Measurements from ENCODE around the gene P2RY2.
A peak's percentile ranks its signal among the peaks of the same experiment; 100 is the strongest.
"Not testable (repeated sequence)": the region's sequence is repeated elsewhere in the genome, so short reads cannot be mapped to it uniquely, and the experiment has no call there.

P2RY2 gene

DNA sequence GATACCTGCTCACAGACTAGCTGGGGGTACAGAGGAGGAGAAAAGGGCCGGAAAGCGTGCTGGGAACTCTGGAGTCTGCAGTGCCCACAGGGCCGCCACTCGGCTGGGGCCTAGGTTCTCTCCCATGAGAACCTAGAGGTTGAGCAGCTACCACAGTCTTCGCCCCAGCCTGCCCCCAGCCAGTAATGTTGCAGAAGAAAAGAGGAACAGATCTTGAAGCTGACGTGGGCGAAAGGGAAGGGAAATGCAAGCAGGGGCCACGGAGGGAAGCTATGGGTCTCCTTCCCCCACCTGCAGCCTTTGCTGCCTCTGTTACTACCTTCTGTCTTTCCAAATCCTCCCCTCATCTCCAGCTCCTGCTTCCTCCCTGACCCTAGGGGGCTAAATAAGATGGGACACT, 28.8 kb upstream of the P2RY2 start:
- no peak for DNase-seq

DNA sequence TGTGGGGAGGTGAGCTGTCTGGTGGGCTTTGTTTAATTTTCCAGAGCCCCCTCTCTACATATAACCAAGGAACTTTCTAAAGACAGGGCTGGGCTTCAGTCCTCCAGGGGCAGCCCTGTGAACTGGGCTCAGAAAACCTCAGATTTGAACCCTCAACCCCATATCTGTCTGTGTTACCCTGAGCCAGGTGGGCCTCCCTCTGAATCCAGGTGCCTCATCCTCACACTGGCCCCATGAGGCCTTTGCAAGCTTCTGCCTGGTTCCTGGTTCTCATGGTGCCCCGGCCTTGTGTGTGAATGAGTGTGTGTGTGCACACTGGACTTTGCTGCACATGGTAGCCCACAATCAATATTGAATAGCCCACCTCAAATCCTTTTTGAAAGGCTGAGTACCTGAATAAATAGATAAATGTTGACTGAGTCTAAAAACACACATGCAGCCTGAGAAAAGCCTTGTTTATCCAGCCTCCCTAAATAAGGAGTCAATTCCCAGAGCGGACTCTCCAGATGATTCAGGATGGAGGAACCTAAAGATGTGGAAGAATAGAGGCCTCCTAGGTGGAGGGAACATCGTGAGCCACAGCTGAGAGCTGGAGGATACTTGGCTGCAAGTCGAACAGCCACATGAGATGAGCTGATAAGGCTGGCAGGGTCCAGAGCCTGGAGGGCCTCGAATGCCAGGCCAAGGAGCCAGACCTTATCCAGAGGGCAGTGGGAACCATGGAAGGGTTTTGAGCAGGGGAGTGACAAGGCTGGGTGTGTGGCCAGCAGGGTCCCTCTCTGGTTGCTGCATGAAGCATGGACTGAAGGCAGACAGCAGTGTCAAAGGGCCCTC, 28.1 kb upstream of the P2RY2 start:
- no peak for DNase-seq

DNA sequence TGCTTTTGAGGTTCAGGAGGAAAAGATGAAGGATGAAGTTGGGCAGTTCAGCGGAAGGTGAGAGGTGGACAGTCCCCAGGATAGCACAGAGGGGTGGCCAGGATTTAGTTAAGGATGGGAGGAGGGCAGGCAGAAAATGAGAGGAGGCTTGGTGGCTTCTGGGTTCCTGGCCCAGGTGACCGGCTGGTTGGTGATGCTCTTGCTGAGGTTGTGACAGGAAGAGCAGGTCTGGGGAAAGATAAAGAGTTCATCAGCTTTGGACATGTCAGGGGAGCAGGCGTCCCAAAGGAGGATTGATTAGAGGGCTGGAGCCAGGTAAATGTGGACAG, 27.6 kb upstream of the P2RY2 start:
- no peak for DNase-seq

DNA sequence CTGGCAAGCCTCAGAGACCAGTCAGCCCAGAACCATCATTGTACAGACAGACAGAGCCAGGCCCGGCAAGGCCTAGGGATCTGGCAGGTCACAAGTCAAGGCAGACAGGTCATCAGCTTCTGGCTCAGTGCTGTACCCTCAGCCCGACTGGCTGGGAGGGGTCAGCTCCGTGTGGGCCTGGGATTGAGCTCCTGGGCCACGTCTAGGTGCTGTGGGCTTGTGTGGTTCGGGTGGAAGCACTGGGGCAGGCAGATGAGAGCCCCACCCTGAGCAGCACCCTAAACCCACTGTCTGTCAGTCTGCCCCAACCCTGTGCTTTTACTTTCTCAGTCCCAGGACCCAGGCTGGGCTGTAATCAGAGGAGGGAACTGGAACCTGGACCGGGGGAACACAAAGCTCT, 26.9 kb upstream of the P2RY2 start:
- DNase-seq: no peak

DNA sequence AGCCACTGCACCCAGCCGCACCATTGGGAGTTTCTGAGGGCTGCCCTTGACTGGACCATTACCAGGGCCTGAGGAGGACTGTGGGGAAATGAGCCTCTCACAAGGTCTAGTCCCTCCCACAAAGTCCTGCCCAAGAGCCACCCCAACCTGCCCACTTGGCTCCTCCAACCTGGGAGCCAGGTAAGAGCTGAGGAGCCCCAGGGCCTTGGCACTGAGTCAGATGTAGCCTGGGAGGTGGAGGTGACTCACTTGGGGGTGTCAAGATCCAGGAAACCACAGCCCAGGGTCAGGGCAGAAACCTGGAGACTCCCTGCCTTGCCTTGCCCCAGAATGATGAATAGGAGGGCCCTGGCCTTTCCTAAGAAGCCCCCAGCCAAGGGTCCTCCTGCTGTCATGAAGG, 25.8 kb upstream of the P2RY2 start:
- DNase-seq: peak in 1 of 2 donors; percentile 7

DNA sequence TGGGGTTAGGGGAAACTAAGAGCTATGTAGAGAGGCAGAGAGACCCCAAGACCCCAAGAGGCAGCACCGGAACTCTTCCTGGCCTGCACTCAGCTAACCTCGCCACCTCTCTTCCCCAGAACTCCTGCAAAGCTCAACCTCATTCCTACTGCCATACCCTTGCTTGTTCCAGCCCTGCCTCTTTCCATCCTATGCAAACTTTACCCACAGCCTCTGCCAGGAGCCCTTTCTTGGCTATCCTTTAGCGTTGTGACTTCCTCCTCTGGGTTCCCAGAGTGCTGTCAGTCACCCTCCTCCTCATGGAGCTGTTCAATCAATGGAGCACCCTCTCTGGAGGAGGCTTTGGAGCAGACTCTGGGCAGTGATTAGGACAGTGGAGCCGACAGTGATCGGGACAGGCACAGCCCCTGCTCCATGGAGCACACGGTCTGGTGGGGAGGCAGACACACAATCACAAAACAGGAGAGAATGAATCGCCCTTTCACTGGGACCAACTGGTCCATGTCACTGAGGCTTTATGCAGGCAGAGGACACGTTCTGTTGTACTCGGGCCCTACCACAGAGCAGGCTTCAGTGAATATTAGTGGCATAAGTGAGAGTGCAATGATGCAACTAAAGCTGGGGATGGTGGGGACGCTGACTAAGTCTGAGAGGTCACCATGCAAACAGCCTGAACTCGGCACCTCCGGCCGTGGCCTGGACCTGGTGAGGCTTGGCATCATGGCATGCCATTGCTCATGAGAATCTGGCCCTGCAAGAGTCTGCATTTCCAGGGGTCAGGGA, 24.6 kb upstream of the P2RY2 start:
- DNase-seq: no peak

DNA sequence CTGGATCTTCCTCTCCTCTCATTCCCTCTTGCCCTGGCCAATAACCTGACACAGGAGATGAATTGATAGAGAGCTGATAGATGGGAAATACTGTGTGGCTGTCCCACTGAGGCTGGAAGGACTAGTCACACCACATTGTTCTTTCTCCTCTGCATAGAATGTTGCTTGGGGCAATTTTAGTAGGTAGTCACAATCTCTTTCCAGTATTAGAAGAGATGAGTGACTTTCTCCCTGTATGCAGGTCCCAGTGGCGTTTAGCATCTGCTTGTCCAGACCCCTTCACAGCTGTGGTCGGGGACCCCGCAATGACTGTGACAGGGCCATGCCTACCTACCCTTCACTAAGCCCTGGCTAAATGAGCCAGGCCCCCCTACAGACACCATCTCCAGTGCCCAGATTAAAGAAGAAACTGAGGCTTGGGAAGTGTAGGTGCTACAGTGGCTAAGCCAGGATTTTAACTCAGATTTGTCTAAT, 24.0 kb upstream of the P2RY2 start:
- no peak for DNase-seq

DNA sequence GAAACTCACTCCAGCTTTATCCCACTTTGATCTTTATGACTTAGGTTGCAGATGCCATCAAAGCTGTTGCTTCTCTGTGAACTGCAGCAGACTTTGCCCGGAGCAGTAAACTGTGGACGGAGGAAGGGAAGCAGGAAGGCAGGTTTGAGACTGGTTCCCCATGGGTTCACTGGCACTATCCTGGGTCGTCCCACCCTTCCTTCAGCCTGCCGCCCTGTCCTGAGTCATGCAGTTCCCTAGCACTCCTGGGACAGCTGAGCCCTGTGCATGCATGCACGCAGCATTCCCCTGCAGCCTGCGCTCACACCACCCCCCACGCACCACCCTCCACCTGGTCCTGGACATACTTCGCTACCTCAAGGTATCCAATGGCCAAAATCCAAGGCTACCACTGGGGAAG, 23.5 kb upstream of the P2RY2 start:
- DNase-seq: no peak

DNA sequence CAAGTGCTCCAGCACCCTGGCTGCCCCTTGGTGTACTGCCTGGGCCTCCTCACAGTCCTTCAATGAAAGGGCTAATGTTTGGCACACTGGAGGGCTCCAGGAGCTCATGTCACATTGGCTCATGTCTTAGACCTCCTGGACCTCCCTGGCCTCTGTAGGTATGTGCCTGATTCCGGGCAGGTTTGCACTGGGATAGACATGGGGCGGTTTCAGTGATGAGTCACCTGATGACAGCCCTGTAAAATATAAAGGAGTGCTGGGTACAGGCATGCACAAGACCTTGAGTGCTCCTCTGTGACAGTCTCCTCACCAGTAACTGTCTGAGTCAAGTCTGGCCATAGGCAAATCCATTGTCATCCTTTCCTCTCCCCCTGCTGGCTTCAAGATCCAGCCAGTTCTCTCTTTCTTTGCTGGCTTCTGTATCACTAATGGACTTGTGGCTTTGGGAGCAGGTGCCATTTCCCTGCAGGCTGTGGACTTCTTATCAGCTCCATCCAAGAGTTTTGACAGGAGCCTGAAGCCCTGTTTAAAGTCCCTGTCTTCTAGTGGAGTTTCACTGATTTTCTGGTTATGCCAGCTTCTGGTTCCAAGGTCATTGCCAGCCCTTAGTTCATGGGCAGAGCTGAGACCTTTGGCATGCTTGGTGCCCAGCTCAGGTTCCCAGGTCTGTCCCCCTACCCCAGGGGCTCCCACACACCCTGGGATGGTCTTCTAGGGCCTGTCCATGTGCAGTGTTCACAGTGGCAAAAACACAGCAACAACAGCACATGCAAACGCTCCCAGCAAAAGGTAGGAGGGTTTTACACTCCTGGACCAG, 22.7 kb upstream of the P2RY2 start:
- DNase-seq: no peak

DNA sequence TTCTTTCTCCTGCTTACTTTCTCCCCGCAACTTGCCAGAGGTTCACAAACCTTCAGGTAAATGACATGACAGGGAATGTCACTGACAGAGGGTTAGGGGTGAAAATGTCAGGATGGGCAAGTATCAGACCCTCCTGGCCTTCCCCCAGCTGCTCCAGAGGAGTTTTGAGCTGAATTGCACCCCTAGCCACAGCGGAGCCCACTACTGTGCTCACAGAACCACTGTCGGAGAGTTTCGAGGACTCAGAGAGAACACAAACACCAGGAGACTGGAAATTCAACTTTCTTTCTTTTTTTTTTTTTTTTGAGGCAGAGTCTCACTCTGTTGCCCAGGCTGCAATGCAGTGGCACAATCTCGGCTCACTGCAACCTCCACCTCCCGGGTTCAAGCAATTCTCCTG, 21.5 kb upstream of the P2RY2 start:
- DNase-seq: no peak

DNA sequence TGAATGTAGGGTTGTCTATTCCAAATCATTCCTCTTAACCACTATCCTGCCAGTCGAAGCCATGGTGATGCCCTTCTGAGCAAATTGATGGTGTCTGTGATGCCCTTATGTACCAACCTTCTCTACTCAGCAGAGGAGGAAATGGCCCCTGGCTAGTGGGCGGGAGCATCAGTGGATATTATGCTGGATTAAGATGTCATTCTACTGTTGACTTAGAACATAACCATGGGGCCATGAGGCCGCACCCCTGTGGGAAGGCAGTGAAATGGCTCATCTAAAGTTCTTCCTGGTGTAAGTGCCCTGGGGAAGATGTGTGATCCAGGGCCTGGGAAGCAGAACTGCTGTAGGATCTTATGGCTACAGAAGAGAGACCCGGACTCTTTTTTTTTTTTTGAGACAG, 20.7 kb upstream of the P2RY2 start:
- DNase-seq: no peak

DNA sequence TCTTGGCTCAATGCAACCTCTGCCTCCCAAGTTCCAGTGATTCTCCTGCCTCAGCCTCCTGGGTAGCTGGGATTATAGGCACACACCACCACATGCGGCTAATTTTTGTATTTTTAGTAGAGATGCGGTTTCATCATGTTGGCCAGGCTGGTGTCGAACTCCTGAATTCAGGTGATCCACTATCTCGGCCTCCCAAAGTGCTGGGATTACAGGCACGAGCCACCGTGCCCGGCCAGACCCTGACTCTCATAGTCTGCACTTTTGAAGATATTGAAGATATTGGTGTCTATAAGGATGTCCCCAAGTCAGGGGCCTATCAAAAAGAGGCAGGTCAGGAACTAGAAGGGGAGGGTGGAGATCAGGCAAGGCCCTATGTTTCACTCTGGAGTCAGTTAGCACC, 20.3 kb upstream of the P2RY2 start:
- DNase-seq: not testable (repeated sequence)

DNA sequence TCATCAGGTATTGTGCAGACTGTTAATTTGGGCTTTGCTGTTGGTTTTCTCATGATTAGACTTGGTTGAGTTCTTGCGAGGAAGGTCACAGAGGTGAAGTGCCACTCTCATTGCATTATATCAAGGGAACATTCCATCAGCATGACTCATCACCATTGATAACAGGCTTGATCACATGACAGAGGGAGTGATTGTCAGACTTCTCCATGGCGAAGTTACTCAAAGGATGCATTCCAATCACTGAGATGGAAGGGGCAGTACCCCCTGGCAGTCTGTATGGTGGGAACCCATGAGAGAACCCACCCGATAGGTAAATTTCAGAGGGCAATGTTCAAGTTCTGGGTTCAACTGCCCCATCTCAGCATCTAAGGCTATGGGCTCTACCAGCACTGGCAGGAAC, 19.4 kb upstream of the P2RY2 start:
- no peak for DNase-seq

DNA sequence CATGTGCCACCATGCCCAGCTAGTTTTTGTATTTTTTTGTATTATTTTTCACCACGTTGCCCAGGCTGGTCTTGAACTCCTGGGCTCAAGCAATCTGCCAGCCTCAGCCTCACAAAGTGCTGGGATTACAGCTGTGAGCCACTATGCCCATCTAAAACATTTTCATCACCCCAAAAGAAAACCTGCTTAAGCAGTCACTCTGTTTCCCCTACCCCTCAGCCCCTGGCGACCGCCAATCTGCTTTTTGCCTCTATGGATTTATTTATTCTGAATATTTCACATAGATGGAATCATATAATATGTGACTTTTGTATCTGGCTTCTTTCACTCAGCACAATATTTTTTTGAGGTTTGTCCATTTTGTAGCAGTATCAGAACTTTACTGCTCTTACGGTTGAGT, 18.6 kb upstream of the P2RY2 start:
- DNase-seq: no peak

DNA sequence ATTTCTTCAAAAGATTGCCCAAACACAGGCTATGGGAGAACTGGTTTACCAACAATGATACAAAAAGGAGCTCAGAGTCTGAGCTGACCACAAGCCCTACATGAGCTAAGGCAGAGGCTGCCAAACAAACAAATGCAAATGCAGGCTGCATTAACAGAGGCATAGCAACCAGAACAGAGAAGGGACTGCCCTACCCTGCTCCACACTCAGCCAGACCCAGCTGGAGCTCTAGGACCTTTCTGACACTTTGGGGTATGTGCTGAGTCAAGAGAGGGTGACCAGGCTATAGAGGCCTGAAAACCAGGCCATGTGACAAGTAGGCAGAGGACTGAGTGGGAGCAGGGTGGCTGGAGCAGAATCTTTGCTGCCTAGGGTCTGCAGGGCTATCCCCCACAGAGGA, 17.8 kb upstream of the P2RY2 start:
- DNase-seq: no peak

DNA sequence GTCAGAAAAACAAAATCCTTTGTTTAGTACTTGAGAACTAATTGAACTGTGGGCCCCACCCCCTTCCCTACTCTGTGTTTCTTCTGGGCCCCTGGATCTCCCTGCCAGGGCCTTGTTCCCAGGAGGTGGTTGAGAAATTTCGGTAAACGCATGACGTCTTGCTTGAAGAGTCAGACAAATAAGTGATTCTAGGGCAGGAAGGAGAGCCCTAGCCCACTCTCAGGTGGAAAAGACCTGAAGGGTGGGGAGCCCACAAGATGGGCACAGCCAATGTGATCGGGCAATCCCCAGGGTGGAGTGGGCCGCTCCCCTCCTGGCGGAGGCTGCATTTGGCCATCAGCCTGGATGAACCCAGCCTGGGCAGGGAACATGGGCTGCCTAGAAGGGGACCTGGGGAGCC, 16.8 kb upstream of the P2RY2 start:
- no peak for DNase-seq

DNA sequence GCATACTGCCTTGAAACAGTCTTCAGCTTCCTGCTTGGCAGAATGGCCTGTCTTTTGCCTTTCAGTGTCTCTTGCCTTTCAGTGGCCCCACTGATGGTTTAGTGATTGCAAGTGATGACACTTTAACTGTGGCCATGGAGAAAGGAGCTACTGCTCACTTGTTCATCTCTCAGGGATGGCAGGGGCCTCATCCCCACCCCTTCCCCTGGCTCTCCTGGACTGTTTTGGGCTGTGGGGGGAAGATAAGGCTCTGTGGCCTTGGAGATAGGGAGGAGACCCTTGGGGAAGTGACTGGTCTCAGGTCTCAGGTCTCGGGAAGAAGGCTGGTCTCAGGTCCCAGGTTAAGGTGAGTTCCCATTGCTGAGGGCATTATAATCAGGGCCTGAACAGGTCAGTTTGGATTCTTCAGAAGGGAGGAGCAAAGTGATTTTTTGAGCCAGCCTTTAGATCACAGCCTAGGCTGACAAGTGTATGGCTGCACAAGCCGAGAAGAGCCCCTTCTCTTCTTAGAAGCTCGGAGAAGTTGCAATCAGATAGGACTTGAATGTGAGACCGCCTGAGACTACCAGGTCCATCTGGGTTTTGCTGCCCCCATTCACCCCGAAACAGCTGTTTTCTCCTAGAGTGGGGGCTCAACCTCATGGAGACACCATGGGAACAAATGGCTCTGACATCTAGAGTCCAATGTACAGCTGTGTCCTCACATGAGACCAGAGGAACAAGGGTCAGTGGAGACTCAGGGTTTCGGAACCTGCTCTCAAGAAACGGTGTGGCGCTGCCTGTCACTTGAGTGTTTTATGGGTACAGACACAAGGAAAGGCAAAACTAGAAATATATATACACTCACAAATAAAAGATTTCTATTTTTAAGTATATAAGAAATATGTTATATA, 15.9 kb upstream of the P2RY2 start:
- no peak for DNase-seq

DNA sequence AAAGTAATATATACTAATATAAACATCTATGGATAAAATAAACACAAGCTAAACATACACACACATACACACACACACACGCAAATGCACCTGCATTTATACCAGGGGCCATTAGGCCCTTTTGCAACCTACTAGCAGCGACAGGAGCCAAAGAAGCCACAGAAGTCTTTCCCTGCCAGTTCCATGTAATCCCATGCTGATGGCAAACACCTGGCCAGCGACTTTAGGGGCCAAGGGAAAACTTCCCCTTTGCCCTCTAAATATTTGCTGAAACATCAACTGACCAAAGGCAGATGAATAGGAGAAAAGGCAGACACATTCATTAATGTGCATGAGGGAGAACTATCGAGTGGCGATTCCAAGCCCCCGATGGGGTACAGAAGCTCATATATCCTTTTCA, 14.8 kb upstream of the P2RY2 start:
- no peak for DNase-seq

DNA sequence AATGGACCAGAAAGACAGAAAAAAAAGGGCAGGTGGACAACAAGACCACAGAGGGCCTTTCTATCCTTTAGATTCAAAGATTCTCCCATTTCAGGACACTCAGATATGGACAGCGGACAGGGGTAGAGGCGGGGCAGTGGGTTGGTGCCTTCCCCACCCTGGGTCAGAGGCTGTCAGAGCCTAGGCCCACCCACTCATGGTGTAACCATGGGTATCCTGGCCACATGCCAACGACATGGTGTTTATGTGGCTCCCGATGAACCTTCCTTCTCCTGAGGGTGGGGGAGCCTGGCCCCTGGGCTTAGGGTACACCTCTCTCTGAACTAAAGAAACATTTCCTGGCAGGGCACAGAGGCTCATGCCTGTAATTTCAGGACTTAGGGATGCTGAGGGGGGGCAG, 14.3 kb upstream of the P2RY2 start:
- DNase-seq: no peak

DNA sequence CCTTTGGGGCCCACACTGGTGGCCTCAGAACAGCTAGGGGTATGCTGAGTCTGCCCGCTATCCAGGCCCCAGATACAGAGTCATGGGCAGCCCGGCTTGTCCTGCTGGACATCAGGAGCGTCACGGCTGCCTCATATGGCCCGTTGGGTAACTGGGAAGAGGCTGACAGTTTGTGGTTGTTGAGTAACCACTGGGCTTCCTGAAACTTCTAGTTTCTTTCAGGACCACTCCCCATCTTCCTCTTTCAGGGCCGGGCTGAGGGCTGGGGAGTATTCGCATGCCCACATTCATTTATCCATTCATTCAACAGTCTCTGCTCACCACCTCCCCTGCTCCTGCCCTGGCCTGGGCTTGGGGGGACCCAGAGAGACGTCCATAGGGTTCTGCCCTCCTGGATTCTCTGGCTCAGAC, 13.4 kb upstream of the P2RY2 start:
- DNase-seq: no peak

DNA sequence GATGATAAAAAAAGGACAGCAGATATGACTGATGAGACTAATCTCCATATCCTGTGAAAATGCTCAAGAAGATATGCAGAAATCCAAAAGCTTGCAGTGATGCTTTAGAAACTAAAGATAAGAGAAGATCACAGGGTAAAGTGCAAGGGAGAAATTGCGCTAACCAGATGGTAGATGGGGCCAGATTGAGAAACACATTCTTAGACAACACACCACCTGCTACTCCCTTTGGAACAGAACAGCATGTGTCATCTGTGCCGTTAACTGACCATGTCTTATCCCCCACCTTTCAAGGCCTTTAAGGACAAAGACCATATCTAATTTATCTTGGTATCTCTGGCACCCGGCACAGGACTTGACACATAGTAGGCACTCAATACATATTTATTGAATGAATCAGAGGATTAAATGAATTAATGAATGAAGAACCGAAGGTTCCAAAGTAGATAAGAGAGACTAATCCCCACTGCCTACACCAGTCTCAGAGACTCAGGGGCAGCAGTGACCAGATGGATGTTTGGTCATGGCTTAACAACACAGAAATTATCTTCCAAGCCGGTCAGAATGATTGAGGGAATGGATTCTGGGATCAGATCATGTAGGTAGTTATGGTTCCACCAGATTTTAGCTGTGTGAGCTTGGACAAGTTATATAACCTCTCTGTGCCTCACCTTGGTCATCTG, 12.3 kb upstream of the P2RY2 start:
- DNase-seq: no peak

DNA sequence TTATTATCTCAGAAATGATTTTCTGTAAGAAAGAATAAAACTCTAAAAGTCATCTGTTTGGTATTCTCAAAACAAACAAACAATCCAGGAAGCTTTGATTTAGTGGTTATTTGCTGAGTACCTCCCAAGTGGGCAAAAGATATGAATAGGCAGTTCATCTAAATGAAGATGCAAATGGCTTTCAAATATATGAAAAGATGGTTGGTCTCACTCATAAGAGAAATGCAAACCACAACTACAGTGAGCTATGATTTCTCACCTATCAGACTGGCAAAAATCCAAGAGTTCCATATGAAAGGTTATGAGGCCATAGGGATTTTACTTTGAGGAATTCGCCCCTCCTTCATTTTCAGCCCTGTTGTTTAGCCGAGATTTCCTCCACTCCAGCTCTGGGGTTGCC, 11.3 kb upstream of the P2RY2 start:
- DNase-seq: no peak
